BE2C (cell line): ENCODE measurements around the gene FUS.

Experiments
- DNase-seq: peaks from one replicate; pipeline ENCODE4 v3.0.0-alpha.2; 2020
- H3K27me3 ChIP-seq: fragments of 250-450 bp; sonication (Bioruptor Pico); 2 replicates; pipeline ENCODE4 v1.5.1; 2020; ENCODE audit warnings: mild to moderate bottlenecking
- H3K36me3 ChIP-seq: fragments of 250-450 bp; sonication (Bioruptor Pico); 2 replicates; pipeline ENCODE4 v1.5.1; 2020; ENCODE audit warnings: mild to moderate bottlenecking
- H3K4me1 ChIP-seq: fragments of 250-450 bp; sonication (Bioruptor Pico); 2 replicates; pipeline ENCODE4 v1.5.1; 2020
- H3K4me3 ChIP-seq: 2 replicates; pipeline ENCODE4 v1.5.1; 2011; ENCODE audit warnings: low read depth, low read length
- H3K9me3 ChIP-seq: fragments of 250-450 bp; sonication (Bioruptor Pico); 2 replicates; pipeline ENCODE4 v1.5.1; 2020
- TF ChIP-seq, protein P1 (sequence below): IDR thresholded peaks from 2 replicates; pipeline ENCODE4 v1.5.1; 2012; ENCODE audit warnings: mild to moderate bottlenecking, low read depth, low read length

FUS gene

DNA sequence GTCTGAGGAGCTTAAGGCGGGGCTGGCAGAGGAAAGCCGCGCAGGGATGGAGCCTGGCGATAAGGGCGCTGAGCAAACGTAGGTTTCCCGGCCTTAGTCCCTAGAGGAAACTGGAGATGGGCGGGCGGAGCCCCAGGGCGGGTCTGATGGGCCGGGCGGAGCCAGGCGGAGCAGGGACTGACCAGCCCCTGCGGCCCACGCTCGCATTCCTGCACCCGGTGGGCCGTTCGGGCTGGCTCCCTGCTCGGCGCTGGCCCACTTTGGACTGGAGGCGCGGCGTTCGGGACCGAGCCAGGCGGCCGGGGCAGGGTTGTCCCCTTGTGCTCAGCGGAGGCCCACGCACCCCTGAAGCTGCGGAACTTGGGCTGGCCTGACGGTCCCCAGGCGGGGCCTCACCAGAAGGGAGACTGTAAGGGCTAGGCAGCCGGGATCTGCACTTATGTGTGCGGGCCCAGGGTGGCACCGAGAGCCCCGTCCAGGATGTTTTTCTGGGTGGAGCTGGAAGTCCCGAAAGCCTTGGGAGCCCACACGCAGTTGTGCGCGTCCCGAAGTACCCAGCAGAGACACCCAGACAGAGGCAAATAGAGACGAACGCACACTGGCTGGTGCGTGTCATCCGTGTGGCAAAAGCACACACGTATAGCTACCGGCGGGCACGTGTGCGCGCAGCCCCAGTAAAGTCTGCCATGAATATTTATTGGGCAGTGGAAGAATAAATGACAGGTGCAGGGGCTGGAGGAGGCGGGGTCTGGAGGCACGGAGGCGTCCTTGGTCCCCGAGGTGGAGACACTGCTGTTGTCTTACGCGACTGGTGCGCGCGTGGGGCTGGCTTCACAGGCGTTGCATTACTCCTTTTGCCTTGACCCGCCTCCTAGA, 35.6 kb downstream of the FUS start:
- Histone ChIP-seq H3K9me3 (no peaks in the 10 kb centered on the region), H3K36me3 (no peaks in the 10 kb centered on the region), H3K4me3 (peak overlapping the region; percentile 24), H3K4me1 (no peaks in the 10 kb centered on the region), H3K27me3 (peaks cover 79% of the 10 kb centered on the region)
- TF ChIP-seq, protein P1, sequence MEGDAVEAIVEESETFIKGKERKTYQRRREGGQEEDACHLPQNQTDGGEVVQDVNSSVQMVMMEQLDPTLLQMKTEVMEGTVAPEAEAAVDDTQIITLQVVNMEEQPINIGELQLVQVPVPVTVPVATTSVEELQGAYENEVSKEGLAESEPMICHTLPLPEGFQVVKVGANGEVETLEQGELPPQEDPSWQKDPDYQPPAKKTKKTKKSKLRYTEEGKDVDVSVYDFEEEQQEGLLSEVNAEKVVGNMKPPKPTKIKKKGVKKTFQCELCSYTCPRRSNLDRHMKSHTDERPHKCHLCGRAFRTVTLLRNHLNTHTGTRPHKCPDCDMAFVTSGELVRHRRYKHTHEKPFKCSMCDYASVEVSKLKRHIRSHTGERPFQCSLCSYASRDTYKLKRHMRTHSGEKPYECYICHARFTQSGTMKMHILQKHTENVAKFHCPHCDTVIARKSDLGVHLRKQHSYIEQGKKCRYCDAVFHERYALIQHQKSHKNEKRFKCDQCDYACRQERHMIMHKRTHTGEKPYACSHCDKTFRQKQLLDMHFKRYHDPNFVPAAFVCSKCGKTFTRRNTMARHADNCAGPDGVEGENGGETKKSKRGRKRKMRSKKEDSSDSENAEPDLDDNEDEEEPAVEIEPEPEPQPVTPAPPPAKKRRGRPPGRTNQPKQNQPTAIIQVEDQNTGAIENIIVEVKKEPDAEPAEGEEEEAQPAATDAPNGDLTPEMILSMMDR: no peak
- DNase-seq: peak; percentile 51

DNA sequence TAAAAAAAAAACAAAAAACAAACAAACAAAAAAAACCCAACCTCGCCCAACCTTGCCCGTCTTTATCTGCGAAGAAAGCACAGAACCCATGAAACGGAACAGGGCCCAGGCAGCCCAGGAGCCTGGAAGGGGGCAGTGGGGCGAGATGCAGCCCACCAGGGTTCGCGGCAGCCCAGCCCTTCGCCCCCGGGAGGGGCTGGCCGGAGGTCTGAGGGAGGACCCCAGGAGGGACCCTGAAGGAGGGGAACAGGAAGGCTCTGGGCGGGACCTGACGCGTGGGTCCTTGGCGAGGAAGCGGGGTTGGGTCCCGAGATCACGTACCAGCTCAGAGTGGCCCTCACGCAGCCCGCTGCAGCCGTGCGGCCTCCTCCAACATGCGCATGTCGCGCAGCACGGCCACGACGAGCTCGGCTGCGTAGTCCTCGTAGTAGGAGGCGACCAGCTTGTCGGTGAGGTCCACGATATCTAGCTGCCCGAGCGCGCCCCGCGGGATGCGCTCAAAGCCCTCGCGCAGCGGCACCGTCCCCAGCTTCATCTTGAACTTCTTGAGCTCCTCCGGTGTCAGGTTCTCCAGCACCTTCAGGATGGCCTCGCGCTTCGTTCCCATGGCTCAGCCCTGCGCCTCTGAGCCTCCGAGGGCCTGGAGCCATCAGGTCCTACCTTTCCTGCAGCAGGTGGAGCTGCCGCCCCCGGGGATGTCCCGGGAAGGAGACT, 36.6 kb downstream of the FUS start, which contains the start of gene PYDC1:
TSS of gene PYDC1 (minus strand) at position 714 of the 714 bp plus-strand sequence. CDS start at position 607, 107 bp downstream.
- no peaks in the 10 kb centered on the region for H3K9me3 ChIP-seq
- H3K27me3 ChIP-seq: peaks cover 78% of the 10 kb centered on the region
- DNase-seq: no peak
- H3K4me3 ChIP-seq: no peak within 1 kb of the TSS
- H3K4me1 ChIP-seq: no peaks in the 10 kb centered on the region
- no peaks in the 10 kb centered on the region for H3K36me3 ChIP-seq
- TF ChIP-seq, protein P1: no peak

DNA sequence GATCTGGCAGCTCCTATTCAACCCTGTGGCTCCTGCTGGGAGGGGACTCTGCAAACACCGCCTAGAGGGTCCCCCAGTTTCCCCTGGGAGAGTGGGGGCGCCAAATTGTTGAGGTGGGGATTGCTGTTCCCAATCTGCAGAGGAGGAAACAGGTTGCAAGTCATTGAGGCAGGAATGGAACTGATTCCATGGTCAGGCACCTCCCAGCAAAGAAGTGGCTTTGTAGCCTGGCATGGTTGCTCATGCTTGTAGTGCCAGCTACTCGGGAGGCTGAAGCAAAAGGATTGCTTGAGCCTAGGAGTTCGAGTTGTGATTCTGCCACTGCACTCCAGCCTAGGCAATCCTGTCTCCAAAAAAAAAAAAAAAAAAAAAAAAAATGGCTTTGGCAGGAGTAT, 37.2 kb downstream of the FUS start:
- Histone ChIP-seq H3K4me1 (no peaks in the 10 kb centered on the region), H3K4me3 (no peak overlapping the region), H3K27me3 (peaks cover 74% of the 10 kb centered on the region), H3K9me3 (no peaks in the 10 kb centered on the region), H3K36me3 (no peaks in the 10 kb centered on the region)
- TF ChIP-seq, protein P1: no peak
- DNase-seq: no peak

DNA sequence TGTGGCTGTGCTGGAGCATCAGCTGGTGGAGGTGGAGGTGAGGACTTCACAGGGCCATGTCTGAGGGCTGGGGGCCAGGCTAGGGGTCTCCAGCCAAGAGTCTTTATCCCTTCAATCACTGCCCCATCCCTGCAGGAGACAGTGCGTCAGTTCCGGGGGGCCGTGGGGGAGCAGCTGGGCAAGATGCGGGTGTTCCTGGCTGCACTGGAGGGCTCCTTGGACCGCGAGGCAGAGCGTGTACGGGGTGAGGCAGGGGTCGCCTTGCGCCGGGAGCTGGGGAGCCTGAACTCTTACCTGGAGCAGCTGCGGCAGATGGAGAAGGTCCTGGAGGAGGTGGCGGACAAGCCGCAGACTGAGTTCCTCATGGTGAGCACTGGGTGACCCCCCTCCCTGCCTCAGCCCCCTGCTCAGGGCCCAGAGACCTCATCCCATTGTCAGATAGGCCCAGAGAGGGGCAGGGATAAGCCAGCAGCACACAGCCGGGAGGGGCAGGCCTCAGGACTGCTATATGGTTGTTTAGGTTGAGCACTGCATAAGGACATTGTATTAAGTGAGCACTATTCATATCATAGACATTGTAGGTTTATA, 39.3 kb downstream of the FUS start:
- TF ChIP-seq, protein P1: no peak

DNA sequence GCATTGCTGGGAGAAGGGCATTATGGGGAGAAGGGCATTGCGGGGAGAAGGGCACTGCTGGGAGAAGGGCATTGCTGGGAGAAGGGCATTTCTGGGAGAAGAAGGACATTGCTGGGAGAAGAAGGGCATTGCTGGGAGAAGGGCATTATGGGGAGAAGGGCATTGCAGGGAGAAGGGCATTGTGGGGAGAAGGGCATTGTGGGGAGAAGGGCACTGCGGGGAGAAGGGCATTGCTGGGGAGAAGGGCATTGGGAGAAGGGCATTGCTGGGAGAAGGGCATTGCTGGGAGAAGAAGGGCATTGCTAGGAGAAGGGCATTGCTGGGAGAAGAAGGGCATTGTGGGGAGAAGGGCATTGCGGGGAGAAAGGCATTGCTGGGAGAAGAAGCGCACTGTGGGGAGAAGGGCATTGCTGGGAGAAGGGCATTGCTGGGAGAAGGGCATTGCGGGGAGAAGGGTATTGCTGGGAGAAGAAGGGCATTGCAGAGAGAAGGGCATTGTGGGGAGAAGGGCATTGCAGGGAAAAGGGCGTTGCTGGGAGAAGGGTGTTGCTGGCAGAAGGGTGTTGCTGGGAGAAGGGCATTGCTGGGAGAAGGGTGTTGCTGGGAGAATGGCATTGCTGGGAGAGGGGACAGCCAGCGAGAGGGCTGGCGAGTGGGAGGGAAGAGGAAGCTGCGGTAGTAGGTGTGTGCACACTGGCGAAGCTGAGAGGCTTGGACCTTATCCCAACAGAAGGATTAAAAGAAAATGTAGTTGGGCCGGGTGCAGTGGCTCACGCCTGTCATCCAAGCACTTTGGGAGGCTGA, 41.6 kb downstream of the FUS start:
- H3K4me3 ChIP-seq: no peak overlapping the region
- TF ChIP-seq, protein P1: no peak
- no peaks in the 10 kb centered on the region for H3K36me3 ChIP-seq

More for the DNA sequence above, 39.3 kb downstream of the FUS start:
- DNase-seq: no peak
- Histone ChIP-seq H3K4me3 (no peak overlapping the region), H3K27me3 (peaks cover 55% of the 10 kb centered on the region), H3K4me1 (no peaks in the 10 kb centered on the region), H3K9me3 (no peaks in the 10 kb centered on the region), H3K36me3 (no peaks in the 10 kb centered on the region)

More for the DNA sequence above, 41.6 kb downstream of the FUS start:
- H3K9me3 ChIP-seq: no peaks in the 10 kb centered on the region
- H3K4me1 ChIP-seq: no peaks in the 10 kb centered on the region
- peaks cover 32% of the 10 kb centered on the region for H3K27me3 ChIP-seq
- no peak for DNase-seq
